ENCODE results near the gene PGAM2.

Gene PGAM2

GRCh38 chr7:44082541-44083207 is 17.3 kb upstream of the PGAM2 start:
- DNase-seq (ENCODE audit: low spot score) = peak; percentile 98

- DNase-seq (ENCODE audit: low spot score) = no peak
Measured at GRCh38 chr7:44081266-44081748, 15.9 kb upstream of the PGAM2 start.

GRCh38 chr7:44080686-44081265 is 15.4 kb upstream of the PGAM2 start:
- DNase-seq (ENCODE audit: low spot score) = no peak

GRCh38 chr7:44080118-44080517 is 14.8 kb upstream of the PGAM2 start:
- DNase-seq (ENCODE audit: low spot score) = no peak

- no peak for DNase-seq (ENCODE audit: low spot score)
Measured at GRCh38 chr7:44079331-44080021, 14.1 kb upstream of the PGAM2 start.

- no peak for DNase-seq (ENCODE audit: low spot score)
Measured at GRCh38 chr7:44078521-44078920, 13.2 kb upstream of the PGAM2 start.

- DNase-seq (ENCODE audit: low spot score) = no peak
Measured at GRCh38 chr7:44077681-44078091, 12.3 kb upstream of the PGAM2 start.

- no peak for DNase-seq (ENCODE audit: low spot score)
Measured at GRCh38 chr7:44077061-44077460, 11.7 kb upstream of the PGAM2 start.

- no peak for DNase-seq (ENCODE audit: low spot score)
Measured at GRCh38 chr7:44076101-44076895, 10.9 kb upstream of the PGAM2 start.

GRCh38 chr7:44075296-44076075 is 10.1 kb upstream of the PGAM2 start:
- no peak for DNase-seq (ENCODE audit: low spot score)

GRCh38 chr7:44074349-44074695 is 9.0 kb upstream of the PGAM2 start:
- DNase-seq (ENCODE audit: low spot score) = no peak

GRCh38 chr7:44073664-44074348 is 8.4 kb upstream of the PGAM2 start:
- peak; percentile 39 for DNase-seq (ENCODE audit: low spot score)

GRCh38 chr7:44072364-44073231 is 7.2 kb upstream of the PGAM2 start:
- peak; percentile 85 for DNase-seq (ENCODE audit: low spot score)

GRCh38 chr7:44071726-44072363 is 6.5 kb upstream of the PGAM2 start:
- no peak for DNase-seq (ENCODE audit: low spot score)

GRCh38 chr7:44068054-44068453 is 2.7 kb upstream of the PGAM2 start:
- DNase-seq (ENCODE audit: low spot score) = no peak

- no peak for DNase-seq (ENCODE audit: low spot score)
Measured at GRCh38 chr7:44067064-44067951, 1.9 kb upstream of the PGAM2 start.

GRCh38 chr7:44066494-44067063 is 1.2 kb upstream of the PGAM2 start:
- no peak for DNase-seq (ENCODE audit: low spot score)

GRCh38 chr7:44066111-44066460 is 719 bp upstream of the PGAM2 start:
- no peak for DNase-seq (ENCODE audit: low spot score)

All from RKO (cell line).